Right lobe of liver (tissue), 6 donors: ENCODE measurements around the gene VWA8. TPM values are rescaled to one million over a fixed set of nuclear protein-coding genes. Genes with fewer than 3 reads are reported as not detected.
A peak's percentile ranks its signal among the peaks of the same experiment; 100 is the strongest.

Experiments
- ATAC-seq, 4 donors: fragments of 200-7000 bp; cut with Tn5 transposase; one replicate each; pipeline ENCODE4 v1.9.1; 2020; ENCODE audit warnings: mild to moderate bottlenecking in 4 of 4, moderate library complexity in 4 of 4
- DNase-seq, 3 donors: peaks; one replicate each; pipeline ENCODE4 v3.0.0-alpha.2; 2020
- H3K27ac ChIP-seq, 3 donors: fragments of 200-600 bp; one replicate each; pipeline ENCODE4 v1.8.0; 2022
- H3K27me3 ChIP-seq, 2 donors: fragments of 200-600 bp; one replicate each; pipeline ENCODE4 v1.8.0; 2022
- H3K36me3 ChIP-seq, 4 donors: fragments of 200-600 bp; sonication (generic) in 1 of 4; one replicate each; pipeline versions ENCODE4 v1.5.1 to v1.8.0; 2017 to 2022; ENCODE audit warnings: control low read depth in 1 of 4
- H3K4me1 ChIP-seq, 4 donors: fragments of 200-600 bp; sonication (generic) in 1 of 4; one replicate each; pipeline versions ENCODE4 v1.5.1 to v1.8.0; 2017 to 2022; ENCODE audit warnings: control low read depth in 1 of 4
- H3K4me3 ChIP-seq, 3 donors: fragments of 200-600 bp; one replicate each; pipeline ENCODE4 v1.8.0; 2022
- H3K9me3 ChIP-seq, 4 donors: fragments of 200-600 bp; sonication (generic) in 1 of 4; one replicate each; pipeline versions ENCODE4 v1.5.1 to v1.8.0; 2017 to 2022; ENCODE audit warnings: control low read depth in 1 of 4
- POLR2A ChIP-seq: fragments of 450-650 bp; IDR thresholded peaks from one replicate; pipeline ENCODE4 v1.6.1; 2017; ENCODE audit warnings: antibody characterized with exemption, mild to moderate bottlenecking
- WGBS: methylation state at CpG from one replicate; pipeline ENCODE4 v1.1.6; 2018; ENCODE audit warnings: low coverage, low lambda C conversion rate; ENCODE audit not compliant: insufficient coverage; ENCODE audit errors: missing lambda C conversion rate; 5-methylcytosine and 5-hydroxymethylcytosine counted together
- intact Hi-C, 2 donors: fragments of 100-400 bp; cut with DNase I; formaldehyde crosslinking; loops; one replicate each; pipeline versions ENCODE4 v1.11.2 to v1.14.1; 2022
- total RNA-seq, 6 experiments: library from RNA; depleted of rRNA in 2 of 6; stranded (reverse); fragments of >200 nt in 2 of 6; fragmentation: NEBNext Ultra II Directional in 3 of 6; extraction: Animal tissue kit (Norgen Biotek cat#: 25700) in 3 of 6; gene quantifications; one replicate each; pipeline versions ENCODE4 v1.1.0 to v1.2.4, GENCODE V29; 2016 to 2023
- TF ChIP-seq, protein P1 (sequence below), 4 donors: fragments of 200-600 bp in 3 of 4; fragments of 450-650 bp in 1 of 4; IDR thresholded peaks; one replicate each; pipeline versions ENCODE4 v1.5.1 to v1.8.0; 2016 to 2022; ENCODE audit warnings: antibody characterized with exemption in 4 of 4, mild to moderate bottlenecking in 2 of 4
- donor health status: DM: no; HTN: yes; CAD: no.
- donor health status: DM: no; HTN: no; CAD: no.
- donor health status: DM: no; HTN: no; CAD: no.
- donor health status: DM: no; HTN: yes; CAD: no.
- donor health status: DM: no; HTN: yes; CAD: no.

Gene VWA8
- total RNA-seq, 6 experiments from 2014 or later: 19.4 to 33.8 (median 30.8) TPM

DNA sequence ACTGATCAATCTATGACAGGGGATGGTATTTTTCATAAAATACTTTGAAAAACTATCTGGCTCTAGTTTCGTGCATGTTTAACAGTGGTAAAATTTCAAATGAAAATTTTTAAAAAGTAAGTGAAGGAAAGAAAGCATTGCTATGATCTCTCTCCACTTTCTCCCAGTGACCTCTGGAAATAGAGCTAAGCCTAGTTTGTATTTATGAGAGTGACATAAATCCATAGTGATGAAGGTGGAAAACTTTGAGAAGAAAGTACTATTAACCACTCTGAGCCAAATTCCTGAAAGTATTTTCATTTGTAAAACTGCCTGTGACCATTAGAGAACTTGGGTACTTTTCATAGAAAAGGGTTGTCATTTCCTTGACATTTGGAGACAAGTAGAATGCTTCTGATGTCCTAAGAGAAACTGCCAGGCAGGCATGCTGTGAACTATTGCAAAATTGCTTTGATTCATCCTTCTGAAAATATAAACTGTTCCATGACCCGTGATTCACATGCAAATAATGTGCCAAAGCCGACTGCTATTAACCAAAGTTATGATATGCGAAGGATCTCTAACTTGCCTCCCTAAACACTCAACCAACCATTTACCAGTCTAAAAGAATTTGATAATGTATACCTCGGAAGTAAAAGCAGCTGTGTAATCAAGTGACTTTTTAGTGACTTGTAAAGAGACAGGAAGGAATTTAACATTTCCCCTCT is 133.2 kb downstream of the VWA8 start:
- peak in 1 of 3 donors; percentile 18 for DNase-seq
- WGBS: 33% methylated on average over 5 of the region's 5 CpGs

DNA sequence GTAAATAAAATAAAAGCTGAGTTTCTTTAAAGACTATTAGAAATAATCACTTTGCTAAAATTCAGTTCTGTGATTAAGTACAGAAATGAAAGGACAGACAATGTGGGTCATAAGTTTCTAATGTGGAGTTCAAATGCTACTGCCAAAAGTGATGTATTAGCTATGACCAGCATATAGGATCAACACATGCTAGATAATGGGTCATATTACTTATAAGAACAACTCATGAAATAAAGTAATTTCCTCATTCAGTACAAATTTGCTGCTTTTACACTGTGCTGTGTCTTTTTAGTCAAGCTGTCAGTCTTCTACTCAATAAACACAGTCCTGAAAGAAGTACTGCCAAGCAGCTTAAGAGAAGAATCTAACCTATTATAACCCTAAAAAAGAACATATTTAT is 135.2 kb downstream of the VWA8 start:
- ATAC-seq (no peak), DNase-seq (no peak)
- no peaks in the 10 kb centered on the region for H3K27me3 ChIP-seq
- peaks cover 0 to 15% (median 5%) of the 10 kb centered on the region in 4 donors for H3K4me1 ChIP-seq
- TF ChIP-seq POLR2A: no peak
- TF ChIP-seq, protein P1, sequence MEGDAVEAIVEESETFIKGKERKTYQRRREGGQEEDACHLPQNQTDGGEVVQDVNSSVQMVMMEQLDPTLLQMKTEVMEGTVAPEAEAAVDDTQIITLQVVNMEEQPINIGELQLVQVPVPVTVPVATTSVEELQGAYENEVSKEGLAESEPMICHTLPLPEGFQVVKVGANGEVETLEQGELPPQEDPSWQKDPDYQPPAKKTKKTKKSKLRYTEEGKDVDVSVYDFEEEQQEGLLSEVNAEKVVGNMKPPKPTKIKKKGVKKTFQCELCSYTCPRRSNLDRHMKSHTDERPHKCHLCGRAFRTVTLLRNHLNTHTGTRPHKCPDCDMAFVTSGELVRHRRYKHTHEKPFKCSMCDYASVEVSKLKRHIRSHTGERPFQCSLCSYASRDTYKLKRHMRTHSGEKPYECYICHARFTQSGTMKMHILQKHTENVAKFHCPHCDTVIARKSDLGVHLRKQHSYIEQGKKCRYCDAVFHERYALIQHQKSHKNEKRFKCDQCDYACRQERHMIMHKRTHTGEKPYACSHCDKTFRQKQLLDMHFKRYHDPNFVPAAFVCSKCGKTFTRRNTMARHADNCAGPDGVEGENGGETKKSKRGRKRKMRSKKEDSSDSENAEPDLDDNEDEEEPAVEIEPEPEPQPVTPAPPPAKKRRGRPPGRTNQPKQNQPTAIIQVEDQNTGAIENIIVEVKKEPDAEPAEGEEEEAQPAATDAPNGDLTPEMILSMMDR (IDR thresholded peaks at IDR 0.05): no peak
- no peaks in the 10 kb centered on the region for H3K36me3 ChIP-seq
- no peaks in the 10 kb centered on the region for H3K9me3 ChIP-seq
- intact Hi-C loops: no loop called here
- H3K4me3 ChIP-seq: no peak overlapping the region
- no peak overlapping the region for H3K27ac ChIP-seq

More for the DNA sequence above, 133.2 kb downstream of the VWA8 start:
- Histone ChIP-seq H3K36me3 (peaks cover 0 to 10% (median 0%) of the 10 kb centered on the region in 4 donors), H3K27ac (peak overlapping the region in 2 of 3 donors; percentile 32 to 38), H3K4me3 (no peak overlapping the region), H3K27me3 (no peaks in the 10 kb centered on the region), H3K9me3 (no peaks in the 10 kb centered on the region), H3K4me1 (peaks cover 0 to 15% (median 5%) of the 10 kb centered on the region in 4 donors)
- intact Hi-C loops: no loop called here
- ATAC-seq: peak; percentile 79 to 93 (median 82)
- TF ChIP-seq POLR2A: no peak
- TF ChIP-seq, protein P1 (IDR thresholded peaks at IDR 0.05): no peak

DNA sequence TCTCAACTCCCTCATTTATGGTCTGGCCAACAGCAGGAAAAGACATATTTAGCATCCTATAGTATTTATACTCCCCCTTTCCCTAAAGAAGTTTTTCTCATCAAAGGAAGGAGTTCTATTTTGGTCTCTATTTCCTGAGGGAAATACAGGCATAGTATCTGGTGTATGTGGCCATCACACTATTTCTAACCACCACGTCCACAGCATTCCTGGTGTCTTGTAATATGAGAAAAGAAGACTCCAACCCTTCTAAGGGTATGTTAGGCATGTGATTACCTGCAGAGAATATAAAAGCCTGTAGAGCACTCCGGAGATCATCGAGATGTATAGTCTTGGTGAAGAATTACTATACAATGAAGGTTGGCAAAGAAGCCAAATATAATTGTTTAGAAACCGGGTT is 137.4 kb downstream of the VWA8 start:
- 93% methylated on average over 4 of the region's 4 CpGs for WGBS
- TF ChIP-seq, protein P1 (IDR thresholded peaks at IDR 0.05): no peak
- no peak for TF ChIP-seq POLR2A
- Histone ChIP-seq H3K4me3 (no peak overlapping the region), H3K36me3 (peaks cover 0 to 3% (median 0%) of the 10 kb centered on the region in 4 donors), H3K9me3 (no peaks in the 10 kb centered on the region), H3K4me1 (peaks cover 0 to 15% (median 5%) of the 10 kb centered on the region in 4 donors), H3K27me3 (no peaks in the 10 kb centered on the region), H3K27ac (no peak overlapping the region)
- intact Hi-C loops: no loop called here
- no peak for DNase-seq
- ATAC-seq: no peak

DNA sequence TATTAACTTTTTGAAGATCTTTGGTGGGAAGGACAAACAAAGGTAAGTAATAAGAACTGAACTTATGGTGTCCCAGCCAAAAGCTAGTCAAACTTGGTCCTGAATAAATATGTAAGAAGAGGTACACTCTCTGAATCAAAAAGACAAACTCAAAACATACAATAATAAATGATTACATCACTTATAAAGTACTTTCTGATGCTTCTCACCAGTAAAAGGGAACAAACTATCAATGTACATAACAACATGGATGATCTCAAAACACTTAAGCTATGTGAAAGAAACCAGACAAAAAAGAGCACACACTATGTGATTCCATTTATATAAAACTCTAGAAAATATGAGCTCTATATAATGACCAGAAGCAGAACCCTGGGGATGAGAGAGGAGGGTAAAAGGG is 138.3 kb downstream of the VWA8 start:
- TF ChIP-seq, protein P1 (IDR thresholded peaks at IDR 0.05): no peak
- no peak for TF ChIP-seq POLR2A
- ATAC-seq (no peak), DNase-seq (no peak)
- Histone ChIP-seq H3K4me1 (peaks cover 0 to 6% (median 1%) of the 10 kb centered on the region in 4 donors), H3K27me3 (no peaks in the 10 kb centered on the region), H3K36me3 (peaks cover 0 to 5% (median 3%) of the 10 kb centered on the region in 4 donors), H3K27ac (no peak overlapping the region), H3K4me3 (no peak overlapping the region), H3K9me3 (no peaks in the 10 kb centered on the region)
- intact Hi-C loops: no loop called here
